HL-60 (cell line): ENCODE measurements around the gene ZDHHC5.

Experiments used
- CTCF ChIP-seq: IDR thresholded peaks from one replicate; pipeline ENCODE4 v1.5.1; 2011; ENCODE audit warnings: low read length, control low read depth, inconsistent platforms; ENCODE audit not compliant: insufficient read depth
- GABPA ChIP-seq: IDR thresholded peaks from 2 replicates; pipeline ENCODE4 v1.6.1; 2012; ENCODE audit warnings: low read depth
- POLR2AphosphoS5 ChIP-seq: IDR thresholded peaks from 2 replicates; pipeline ENCODE4 v1.6.1; 2012; ENCODE audit warnings: low read depth
- REST ChIP-seq: IDR thresholded peaks from 2 replicates; pipeline ENCODE4 v1.6.1; 2012; ENCODE audit warnings: low read depth; ENCODE audit not compliant: insufficient replicate concordance
- SPI1 ChIP-seq: IDR thresholded peaks from 2 replicates; pipeline ENCODE4 v1.6.1; 2012; ENCODE audit warnings: low read depth, mild to moderate bottlenecking, borderline replicate concordance

- TF ChIP-seq CTCF (no peak), SPI1 (no peak), REST (no peak), GABPA (no peak), POLR2AphosphoS5 (no peak)
Observed at GRCh38 chr11:57634311-57634710, 33.6 kb upstream of the ZDHHC5 start.
